AG04449 (cell line): ENCODE data around the gene AQP12B.
"Not testable (repeated sequence)": the region's sequence is repeated elsewhere in the genome, so short reads cannot be mapped to it uniquely, and the experiment has no call there.

Source experiments
- CTCF ChIA-PET: fragments of 350-600 bp; formaldehyde crosslinking; extraction: SDS; loops from one replicate; lab custom pipeline; 2021; ENCODE audit warnings: antibody characterized with exemption; lab: Yijun Ruan, JAX
- POLR2A ChIA-PET: fragments of 400-600, 350-600 bp; formaldehyde crosslinking; extraction: SDS; loops from one replicate; lab custom pipeline; 2020; ENCODE audit warnings: antibody characterized with exemption, inconsistent platforms; lab: Yijun Ruan, JAX
- DNase-seq: peaks from one replicate; pipeline ENCODE4 v3.0.0-alpha.2; 2010; ENCODE audit warnings: low read depth, low spot score
- H3K4me3 ChIP-seq: 2 replicates; pipeline ENCODE4 v1.5.1; 2011; ENCODE audit warnings: low read depth, mild to moderate bottlenecking, control low read depth, low read length
- TF ChIP-seq, protein P1 (sequence below): IDR thresholded peaks from one replicate; pipeline ENCODE4 v1.5.1; 2011; ENCODE audit warnings: mild to moderate bottlenecking, moderate library complexity, low read length, control low read depth, inconsistent platforms; ENCODE audit not compliant: insufficient read depth; ENCODE audit errors: missing control alignments

AQP12B gene, protein sequence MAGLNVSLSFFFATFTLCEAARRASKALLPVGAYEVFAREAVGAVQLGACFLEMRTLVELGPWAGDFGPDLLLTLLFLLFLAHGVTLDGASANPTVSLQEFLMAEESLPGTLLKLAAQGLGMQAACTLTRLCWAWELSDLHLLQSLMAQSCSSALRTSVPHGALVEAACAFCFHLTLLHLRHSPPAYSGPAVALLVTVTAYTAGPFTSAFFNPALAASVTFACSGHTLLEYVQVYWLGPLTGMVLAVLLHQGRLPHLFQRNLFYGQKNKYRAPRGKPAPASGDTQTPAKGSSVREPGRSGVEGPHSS

DNA sequence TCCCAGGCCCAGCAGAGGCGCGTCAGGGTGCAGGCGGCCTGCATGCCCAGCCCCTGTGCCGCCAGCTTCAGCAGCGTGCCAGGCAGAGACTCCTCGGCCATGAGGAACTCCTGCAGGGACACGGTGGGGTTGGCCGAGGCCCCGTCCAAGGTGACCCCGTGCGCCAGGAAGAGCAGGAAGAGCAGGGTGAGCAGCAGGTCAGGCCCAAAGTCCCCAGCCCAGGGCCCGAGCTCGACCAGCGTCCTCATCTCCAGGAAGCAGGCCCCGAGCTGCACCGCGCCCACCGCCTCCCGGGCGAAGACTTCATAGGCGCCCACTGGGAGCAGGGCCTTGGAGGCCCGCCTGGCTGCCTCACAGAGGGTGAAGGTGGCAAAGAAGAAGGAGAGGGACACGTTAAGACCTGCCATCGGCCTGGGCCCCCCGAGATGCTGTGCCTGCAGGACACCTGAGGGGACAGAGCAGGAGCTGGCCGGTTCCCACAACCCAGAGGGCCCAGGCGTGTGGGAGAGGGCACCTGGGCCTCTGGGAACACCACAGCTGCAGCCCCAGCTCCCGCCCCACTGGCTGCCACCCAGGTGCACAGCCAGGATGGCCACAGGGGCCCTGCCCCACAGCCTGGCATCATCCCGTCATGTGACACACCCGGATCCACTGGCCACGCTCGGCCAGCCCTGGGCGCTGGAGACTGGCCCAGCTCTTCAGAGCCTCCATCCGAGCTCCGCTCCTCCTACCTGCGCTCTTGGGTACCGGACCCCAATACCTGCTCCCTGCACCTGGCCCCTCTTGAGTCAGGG is at the start of gene AQP12B:
Gene AQP12B (minus strand): TSS at position 455 of the 794 bp plus-strand sequence. CDS start 48 bp downstream, at position 407.
- POLR2A ChIA-PET, CTCF ChIA-PET, H3K4me3 ChIP-seq, DNase-seq: not testable (repeated sequence)

DNA sequence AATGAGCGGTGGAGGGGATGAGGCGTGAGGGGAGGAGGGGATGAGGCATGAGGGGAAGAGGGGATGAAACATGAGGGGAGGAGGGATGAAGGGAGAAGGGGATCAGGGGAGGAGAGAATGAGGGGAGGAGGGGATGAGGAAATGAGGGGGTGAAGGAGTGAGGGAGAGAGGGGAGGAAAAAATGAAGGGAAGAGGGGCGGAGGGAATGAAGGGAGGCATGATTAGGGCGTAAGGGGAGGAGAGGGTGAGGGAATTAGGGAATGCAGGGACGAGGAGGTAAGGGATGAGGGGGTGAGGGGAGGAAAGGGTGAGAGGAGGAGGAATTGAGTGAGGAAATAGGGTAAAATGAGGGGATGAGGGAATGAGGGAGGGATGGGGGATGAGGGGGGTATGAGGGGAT is 49.5 kb upstream of the AQP12B start:
- no peak for DNase-seq
- TF ChIP-seq, protein P1, sequence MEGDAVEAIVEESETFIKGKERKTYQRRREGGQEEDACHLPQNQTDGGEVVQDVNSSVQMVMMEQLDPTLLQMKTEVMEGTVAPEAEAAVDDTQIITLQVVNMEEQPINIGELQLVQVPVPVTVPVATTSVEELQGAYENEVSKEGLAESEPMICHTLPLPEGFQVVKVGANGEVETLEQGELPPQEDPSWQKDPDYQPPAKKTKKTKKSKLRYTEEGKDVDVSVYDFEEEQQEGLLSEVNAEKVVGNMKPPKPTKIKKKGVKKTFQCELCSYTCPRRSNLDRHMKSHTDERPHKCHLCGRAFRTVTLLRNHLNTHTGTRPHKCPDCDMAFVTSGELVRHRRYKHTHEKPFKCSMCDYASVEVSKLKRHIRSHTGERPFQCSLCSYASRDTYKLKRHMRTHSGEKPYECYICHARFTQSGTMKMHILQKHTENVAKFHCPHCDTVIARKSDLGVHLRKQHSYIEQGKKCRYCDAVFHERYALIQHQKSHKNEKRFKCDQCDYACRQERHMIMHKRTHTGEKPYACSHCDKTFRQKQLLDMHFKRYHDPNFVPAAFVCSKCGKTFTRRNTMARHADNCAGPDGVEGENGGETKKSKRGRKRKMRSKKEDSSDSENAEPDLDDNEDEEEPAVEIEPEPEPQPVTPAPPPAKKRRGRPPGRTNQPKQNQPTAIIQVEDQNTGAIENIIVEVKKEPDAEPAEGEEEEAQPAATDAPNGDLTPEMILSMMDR = no peak
- H3K4me3 ChIP-seq = no peak overlapping the region
- CTCF ChIA-PET = no interaction called here
- POLR2A ChIA-PET = no interaction called here

DNA sequence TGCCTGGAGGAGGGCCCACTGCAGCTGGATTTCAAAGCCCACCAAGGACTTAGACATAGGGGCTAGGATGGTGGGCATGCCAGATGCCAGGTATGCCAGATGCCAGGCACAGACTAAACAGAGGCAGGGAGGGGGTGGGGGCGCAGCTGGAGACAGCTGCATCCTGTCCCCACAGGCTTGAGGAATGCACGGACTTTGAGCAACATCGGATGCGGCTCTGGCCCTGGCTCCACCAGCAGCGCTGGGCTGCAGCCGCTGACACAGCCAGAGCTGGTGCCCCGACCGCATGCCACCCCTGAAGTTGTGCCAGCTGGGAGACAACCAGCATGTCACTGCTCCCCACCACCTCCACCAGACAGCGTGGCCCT is 48.5 kb upstream of the AQP12B start:
- TF ChIP-seq, protein P1 = no peak
- ChIA-PET POLR2A (no interaction called here), CTCF (interaction anchor here (1.2 kb wide), 1 partner anchor 217 kb away, joined by 3 read pairs; no protein-coding TSS in a partner anchor)
- H3K4me3 ChIP-seq = no peak overlapping the region
- DNase-seq = no peak

DNA sequence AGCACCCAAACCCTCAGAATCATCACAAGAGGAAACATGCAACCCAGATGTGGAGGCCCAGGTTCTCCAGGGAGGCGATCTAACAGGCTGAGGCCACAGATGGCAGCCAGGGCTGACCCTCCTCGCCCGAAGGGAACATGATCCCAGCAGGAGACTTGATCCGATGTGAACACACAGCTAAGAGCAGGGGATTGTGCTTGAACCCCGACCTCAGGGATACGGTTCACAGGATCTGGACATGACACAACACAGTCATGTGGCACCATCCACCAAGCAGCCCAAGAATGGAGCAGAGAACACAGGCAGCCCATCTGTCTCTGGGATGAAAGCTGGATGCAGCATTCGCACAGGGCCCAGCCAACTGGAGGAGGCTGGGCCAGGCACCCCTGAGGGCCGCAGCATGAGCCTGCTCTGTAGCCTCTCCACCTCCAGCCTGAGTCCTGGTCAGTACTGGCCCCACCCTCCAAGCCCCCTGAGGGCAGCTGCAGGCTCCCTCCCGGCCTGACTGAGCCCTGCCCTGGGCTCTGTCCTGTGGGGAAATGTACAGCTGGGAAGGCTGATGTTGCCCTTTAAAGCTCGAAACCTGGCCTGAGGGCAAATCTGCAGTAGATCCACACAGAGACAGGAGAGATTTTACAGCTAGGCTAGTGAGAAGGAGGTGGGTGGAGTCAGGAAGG is 48.0 kb upstream of the AQP12B start:
- TF ChIP-seq, protein P1 = no peak
- ChIA-PET POLR2A (no interaction called here), CTCF (interaction anchor here (1.2 kb wide), 1 partner anchor 216 kb away, joined by 3 read pairs; no protein-coding TSS in a partner anchor)
- H3K4me3 ChIP-seq = no peak overlapping the region
- DNase-seq = no peak

DNA sequence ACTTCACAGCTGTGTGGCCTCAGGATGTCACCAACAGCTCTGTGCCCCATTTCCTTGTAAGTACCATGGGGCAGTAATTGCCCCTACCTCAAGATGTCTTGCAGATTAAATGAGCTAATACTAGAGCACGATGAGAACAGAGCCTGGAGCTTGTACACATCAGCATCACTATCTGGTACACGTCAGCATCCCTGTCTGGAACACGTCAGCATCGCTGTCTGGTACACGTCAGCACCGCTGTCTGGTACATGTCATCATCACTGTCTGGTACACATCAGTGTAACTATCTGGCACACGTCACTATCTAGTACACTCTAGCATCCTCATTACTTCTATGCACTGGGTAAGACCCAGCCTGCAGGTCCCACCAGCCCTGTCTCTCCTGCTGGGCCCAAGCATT is 46.1 kb upstream of the AQP12B start:
- ChIA-PET POLR2A (no interaction called here), CTCF (no interaction called here)
- no peak overlapping the region for H3K4me3 ChIP-seq
- TF ChIP-seq, protein P1 = no peak
- DNase-seq = no peak

DNA sequence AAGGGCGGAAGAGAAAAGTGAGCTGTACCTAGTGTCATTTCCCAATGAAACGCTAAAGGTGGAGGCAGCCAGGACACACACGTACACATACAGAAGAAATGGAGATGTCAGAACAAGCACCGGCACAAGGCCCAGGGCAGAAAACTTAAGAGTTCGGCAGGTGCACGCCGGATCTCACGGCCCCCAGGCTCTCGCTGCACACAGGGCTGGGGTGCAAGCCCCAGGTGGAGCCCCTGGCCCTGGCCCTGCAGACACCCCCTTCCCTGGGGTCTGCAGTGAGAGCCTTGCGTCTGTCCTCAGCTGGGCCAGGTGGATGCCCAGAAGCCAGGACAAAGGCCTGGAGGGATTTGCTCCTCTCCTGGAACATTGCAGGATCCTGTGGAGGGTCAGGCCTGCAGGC is 45.7 kb upstream of the AQP12B start:
- H3K4me3 ChIP-seq = no peak overlapping the region
- TF ChIP-seq, protein P1 = no peak
- no peak for DNase-seq
- POLR2A ChIA-PET = no interaction called here
- CTCF ChIA-PET = no interaction called here
